Suppressor macrophage treated with lipopolysaccharide for 4 hours (primary cell): ENCODE results near the gene ZNF814.
"Not testable (repeated sequence)": the region's sequence is repeated elsewhere in the genome, so short reads cannot be mapped to it uniquely, and the experiment has no call there.

Experiments used
- DNase-seq: peaks from one replicate; pipeline ENCODE4 v3.0.0-alpha.2; 2020

Gene ZNF814

DNA sequence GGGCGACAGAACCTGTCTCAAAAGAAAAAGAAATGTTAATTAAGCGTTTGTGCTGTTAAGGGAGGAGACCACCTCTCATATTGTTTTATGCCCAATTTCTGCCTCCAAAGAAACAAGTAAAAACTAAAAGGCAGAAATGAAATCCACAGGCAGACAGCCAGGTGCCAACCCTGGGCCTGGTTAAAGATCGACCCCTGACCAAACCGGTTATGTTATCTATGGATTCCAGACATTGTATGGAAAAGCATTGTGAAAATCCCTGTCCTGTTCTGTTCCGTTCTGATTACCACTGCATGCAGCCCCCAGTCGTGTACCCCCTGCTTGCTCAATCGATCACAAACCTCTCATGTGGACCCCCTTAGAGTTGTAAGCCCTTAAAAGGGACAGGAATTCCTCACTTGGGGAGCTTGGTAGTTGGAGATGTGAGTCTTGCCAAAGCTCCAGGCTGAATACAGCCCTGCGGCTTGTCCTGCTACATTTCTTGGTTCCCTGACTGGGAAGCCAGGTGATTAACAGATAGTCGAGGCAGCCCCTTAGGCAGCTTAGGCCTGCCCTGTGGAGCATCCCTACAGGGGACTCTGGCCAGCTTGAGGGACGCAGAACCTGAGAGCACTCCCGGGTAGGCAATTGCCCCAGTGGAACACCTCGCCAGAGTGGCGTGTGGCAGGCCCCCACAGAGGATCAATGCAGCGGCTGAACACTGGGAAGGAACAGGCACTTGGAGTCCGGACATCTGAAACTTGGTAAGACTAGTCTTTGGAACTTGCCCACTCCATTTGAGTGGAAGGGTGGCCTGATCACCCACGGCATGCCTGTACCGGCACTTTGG lies 73.4 kb downstream of the ZNF814 start:
- DNase-seq: no peak

DNA sequence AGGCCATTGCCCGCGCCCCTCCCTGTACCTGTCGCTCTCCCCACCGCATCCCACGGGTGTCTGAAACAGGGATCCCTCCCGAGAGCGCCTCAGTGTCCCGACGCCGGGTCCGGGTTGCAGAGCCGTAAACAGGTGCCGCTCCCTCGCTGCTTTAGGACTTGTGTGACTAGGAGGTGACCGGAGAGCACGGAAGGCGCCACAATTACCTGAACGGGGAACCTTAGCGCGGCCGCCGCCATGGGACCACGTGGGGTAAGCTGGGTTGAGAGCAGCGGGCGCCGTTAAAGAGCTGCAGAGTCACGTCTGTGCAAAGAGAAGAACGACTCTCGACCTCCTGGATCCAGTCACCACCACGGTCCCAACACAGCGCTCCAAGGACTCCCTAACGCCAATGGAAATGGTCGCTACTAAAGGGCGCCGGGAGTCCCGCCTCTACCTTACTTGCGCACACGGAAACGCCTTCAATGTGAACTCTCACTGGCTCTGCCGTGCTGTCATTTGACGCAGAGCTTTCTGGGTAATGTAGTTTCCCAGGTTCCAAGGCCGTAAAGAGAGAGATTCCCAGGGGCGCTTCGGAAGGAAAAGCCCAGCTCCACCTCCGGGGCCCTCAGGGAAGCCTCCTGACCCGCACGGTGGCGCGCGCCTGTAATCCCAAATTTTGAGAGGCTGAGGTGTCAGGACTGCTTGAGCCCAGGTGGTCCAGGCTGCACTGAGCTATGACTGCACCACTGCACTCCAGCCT lies 74.2 kb downstream of the ZNF814 start, which contains the start of gene ZNF552:
ZNF552 (minus strand) TSS at position 409 of the 742 bp plus-strand sequence; CDS start at position 239, 170 bp downstream.
- DNase-seq: peak; percentile 92

- DNase-seq: no peak
Observed at GRCh38 chr19:57813919-57814504, 74.8 kb downstream of the ZNF814 start.

DNA sequence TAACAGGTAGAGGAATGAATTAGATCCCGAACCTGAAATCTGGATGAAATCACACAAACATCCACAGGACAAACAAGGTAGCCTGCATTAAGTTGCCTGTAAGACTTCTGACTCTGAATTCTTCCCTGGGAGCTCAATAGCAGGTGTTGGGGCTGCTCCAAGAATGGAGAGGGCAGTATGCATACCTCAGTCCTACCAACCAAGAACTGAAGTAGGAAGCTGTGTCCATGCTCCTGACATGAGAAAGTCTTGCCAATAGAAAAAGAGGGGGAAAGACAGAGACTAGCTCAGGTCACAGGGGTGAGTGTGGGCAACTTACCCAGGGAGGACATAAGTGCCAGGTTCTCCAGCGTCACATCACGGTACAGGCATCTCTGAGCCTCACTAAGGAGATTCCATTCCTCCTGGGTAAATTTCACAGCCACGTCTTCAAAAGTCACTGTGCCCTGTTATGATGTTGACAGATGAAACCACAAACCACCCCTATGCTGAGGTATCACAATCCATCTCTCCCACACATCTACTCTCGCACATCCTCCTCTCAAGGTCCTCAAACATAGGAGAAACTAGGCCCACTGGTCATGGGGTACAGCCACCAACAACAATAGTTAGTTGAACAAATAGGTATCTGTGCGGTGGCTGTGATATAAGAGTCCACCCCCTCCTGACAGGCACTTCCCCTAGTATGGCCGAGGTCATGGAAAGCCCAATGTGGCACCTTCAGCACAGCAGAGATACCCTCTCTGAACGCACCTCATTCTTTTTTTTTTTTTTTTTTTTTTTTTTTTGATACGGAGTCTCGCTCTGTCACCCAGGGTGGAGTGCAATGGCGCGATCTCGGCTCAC lies 75.6 kb downstream of the ZNF814 start:
- DNase-seq: not testable (repeated sequence)

DNA sequence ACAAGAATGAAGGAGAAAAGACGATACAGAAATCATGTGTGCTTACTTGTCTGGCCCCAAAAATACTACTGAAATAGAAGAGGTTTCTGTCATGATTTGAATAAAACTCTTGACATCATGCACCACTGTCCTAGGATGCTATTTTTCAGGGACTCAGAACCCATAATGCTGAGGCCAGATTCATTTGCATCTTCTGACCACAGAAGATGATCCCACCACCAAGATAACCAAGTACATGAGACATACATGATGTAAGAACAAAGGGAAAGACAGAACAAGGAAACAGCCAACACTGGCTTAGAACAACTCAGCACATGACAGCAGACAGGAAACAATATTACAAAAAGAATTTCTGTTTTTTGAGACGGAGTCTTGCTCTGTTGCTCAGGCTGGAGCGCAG lies 76.6 kb downstream of the ZNF814 start:
- peak; percentile 45 for DNase-seq

DNA sequence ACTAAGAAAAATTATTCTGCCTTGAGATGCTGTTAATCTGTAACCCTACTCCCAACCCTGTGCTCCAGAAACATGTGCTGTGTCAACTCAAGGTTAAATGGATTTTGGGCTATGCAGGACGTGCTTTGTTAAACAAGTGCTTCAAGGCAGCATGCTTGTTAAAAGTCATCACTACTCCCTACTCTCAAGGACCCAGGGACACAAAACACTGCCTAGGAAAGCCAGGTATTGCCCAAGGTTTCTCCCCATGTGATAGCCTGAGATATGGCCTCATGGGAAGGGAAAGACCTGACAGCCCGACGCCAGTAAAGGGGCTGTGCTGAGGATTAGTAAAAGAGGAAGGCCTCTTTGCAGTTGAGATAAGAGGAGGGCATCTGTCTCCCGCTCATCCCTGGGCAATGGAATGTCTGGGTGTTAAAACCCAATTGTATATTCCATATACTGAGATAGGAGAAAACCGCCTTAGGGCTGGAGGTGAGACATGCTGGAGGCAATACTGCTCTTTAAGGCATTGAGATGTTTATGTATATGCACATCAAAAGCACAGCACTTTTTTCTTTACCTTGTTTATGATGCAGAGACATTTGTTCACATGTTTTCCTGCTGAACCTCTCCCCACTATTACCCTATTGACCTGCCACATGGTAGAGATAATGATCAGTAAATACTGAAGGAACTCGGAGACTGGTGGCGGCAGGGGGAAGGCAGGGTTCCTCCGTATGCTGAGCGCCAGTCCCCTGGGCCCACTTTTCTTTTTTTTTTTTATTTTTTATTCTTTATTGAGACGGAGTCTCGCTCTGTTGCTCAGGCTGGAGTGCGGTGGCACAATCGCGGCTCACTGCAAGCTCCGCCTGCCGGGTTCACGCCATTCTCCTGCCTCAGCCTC lies 78.2 kb downstream of the ZNF814 start:
- not testable (repeated sequence) for DNase-seq

DNA sequence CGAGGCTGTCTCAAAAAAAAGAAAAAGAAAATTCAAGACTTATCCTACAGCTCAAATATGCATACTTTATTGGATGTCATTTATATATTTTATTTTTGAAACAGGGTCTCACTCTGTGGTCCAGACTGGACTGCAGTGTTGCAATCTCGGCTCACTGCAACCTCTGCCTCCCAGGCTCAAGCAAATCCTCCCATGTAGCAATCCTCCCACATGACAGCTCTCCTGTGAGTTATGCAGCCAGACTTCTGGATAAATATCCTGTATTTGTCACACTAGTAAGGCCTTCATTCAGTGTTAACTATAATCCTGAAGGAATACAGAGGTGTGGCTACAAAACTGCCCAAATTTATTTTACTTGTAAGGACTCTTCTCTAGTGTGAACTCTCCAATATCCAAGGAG lies 81.3 kb downstream of the ZNF814 start:
- no peak for DNase-seq

GRCh38 chr19:57803594-57804325 lies 85.1 kb downstream of the ZNF814 start:
- peak; percentile 31 for DNase-seq

GRCh38 chr19:57803265-57803593 lies 85.6 kb downstream of the ZNF814 start:
- DNase-seq: peak; percentile 41

DNA sequence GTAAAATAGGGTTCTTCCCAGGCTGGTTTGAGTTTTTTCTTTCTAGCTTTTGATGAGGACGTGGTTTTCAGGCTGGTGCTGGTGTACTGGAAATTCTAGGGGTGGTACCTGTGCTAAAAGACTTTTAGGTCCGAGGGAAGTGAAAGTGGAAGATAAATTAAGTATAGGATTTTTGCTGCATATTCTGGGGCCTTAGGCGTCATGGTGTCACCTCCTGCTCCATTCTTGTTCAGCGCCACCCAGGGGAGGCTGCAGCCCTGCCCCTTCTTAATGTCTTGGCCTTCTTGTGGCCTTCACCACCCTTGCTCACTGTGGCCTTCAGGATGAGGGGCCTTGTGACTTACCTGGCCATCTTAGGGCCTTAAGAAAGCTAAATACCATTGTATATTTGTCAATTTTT lies 86.6 kb downstream of the ZNF814 start:
- DNase-seq: no peak

GRCh38 chr19:57800696-57801095 lies 88.1 kb downstream of the ZNF814 start:
- DNase-seq: no peak
